ENCODE measurements around the gene CD81.
"Not testable (repeated sequence)": the region's sequence is repeated elsewhere in the genome, so short reads cannot be mapped to it uniquely, and the experiment has no call there.

Gene CD81

GRCh38 chr11:2376751-2377451, at the start of gene CD81:
Gene CD81, plus strand, starts transcription at chr11:2377310. Its CDS starts 240 bp downstream, at chr11:2377550.
- peak; percentile 51 for DNase-seq

- DNase-seq: no peak
Observed at GRCh38 chr11:2328021-2328420, 49.1 kb upstream of the CD81 start.

GRCh38 chr11:2328656-2329354, 48.3 kb upstream of the CD81 start:
- no peak for DNase-seq

- DNase-seq: no peak
Observed at GRCh38 chr11:2329551-2329950, 47.6 kb upstream of the CD81 start.

- no peak for DNase-seq
Observed at GRCh38 chr11:2330696-2331095, 46.4 kb upstream of the CD81 start.

GRCh38 chr11:2331404-2331803, 45.7 kb upstream of the CD81 start:
- no peak for DNase-seq

- DNase-seq: not testable (repeated sequence)
Observed at GRCh38 chr11:2332569-2332968, 44.5 kb upstream of the CD81 start.

GRCh38 chr11:2333486-2334205, 43.5 kb upstream of the CD81 start:
- DNase-seq: not testable (repeated sequence)

GRCh38 chr11:2335286-2335685, 41.8 kb upstream of the CD81 start:
- not testable (repeated sequence) for DNase-seq

GRCh38 chr11:2338760-2339159, 38.4 kb upstream of the CD81 start:
- not testable (repeated sequence) for DNase-seq

- DNase-seq: no peak
Observed at GRCh38 chr11:2342557-2342956, 34.6 kb upstream of the CD81 start.

GRCh38 chr11:2342981-2343380, 34.1 kb upstream of the CD81 start:
- DNase-seq: no peak

GRCh38 chr11:2343502-2343901, 33.6 kb upstream of the CD81 start:
- DNase-seq: no peak

- DNase-seq: no peak
Observed at GRCh38 chr11:2345050-2345449, 32.1 kb upstream of the CD81 start.

GRCh38 chr11:2346014-2346413, 31.1 kb upstream of the CD81 start:
- no peak for DNase-seq

- DNase-seq: no peak
Observed at GRCh38 chr11:2346586-2347307, 30.4 kb upstream of the CD81 start.

- no peak for DNase-seq
Observed at GRCh38 chr11:2347308-2347830, 29.7 kb upstream of the CD81 start.

- no peak for DNase-seq
Observed at GRCh38 chr11:2348986-2349385, 28.1 kb upstream of the CD81 start.

GRCh38 chr11:2351701-2352100, 25.4 kb upstream of the CD81 start:
- no peak for DNase-seq

GRCh38 chr11:2352420-2352819, 24.7 kb upstream of the CD81 start:
- no peak for DNase-seq

GRCh38 chr11:2355000-2355644, 22.0 kb upstream of the CD81 start:
- DNase-seq: no peak

- no peak for DNase-seq
Observed at GRCh38 chr11:2357246-2357645, 19.9 kb upstream of the CD81 start.
